BE2C (cell line): Measurements from ENCODE around the gene LYZL6.

Experiments
- DNase-seq: peaks from one replicate; pipeline ENCODE4 v3.0.0-alpha.2; 2020
- H3K27me3 ChIP-seq: fragments of 250-450 bp; sonication (Bioruptor Pico); 2 replicates; pipeline ENCODE4 v1.5.1; 2020; ENCODE audit warnings: mild to moderate bottlenecking
- H3K36me3 ChIP-seq: fragments of 250-450 bp; sonication (Bioruptor Pico); 2 replicates; pipeline ENCODE4 v1.5.1; 2020; ENCODE audit warnings: mild to moderate bottlenecking
- H3K4me1 ChIP-seq: fragments of 250-450 bp; sonication (Bioruptor Pico); 2 replicates; pipeline ENCODE4 v1.5.1; 2020
- H3K4me3 ChIP-seq: 2 replicates; pipeline ENCODE4 v1.5.1; 2011; ENCODE audit warnings: low read depth, low read length
- H3K9me3 ChIP-seq: fragments of 250-450 bp; sonication (Bioruptor Pico); 2 replicates; pipeline ENCODE4 v1.5.1; 2020
- CTCF ChIP-seq: IDR thresholded peaks from 2 replicates; pipeline ENCODE4 v1.5.1; 2012; ENCODE audit warnings: mild to moderate bottlenecking, low read depth, low read length

Gene LYZL6

GRCh38 chr17:35889241-35889640 is 54.3 kb downstream of the LYZL6 start:
- no peaks in the 10 kb centered on the region; the same call in 1 of the 2 replicates for H3K4me1 ChIP-seq
- DNase-seq, result no peak
- H3K4me3 ChIP-seq, result no peak overlapping the region
- H3K27me3 ChIP-seq, result no peaks in the 10 kb centered on the region
- no peak for TF ChIP-seq CTCF
- no peaks in the 10 kb centered on the region for H3K9me3 ChIP-seq
- H3K36me3 ChIP-seq, result no peaks in the 10 kb centered on the region
